ENCODE measurements around the gene GRIP2. TPM values are rescaled to one million over a fixed set of nuclear protein-coding genes. Genes with fewer than 3 reads are reported as not detected.

GRIP2 gene
- total RNA-seq, 8 experiments from 2014 or later, result 3.1 to 25.1 (median 4.6) TPM

- Histone ChIP-seq H3K4me3 (no peak overlapping the region), H3K27ac (no peak overlapping the region), H3K4me1 (replicated peaks in 1 of 2) (peaks cover 4 to 6% of the 10 kb centered on the region in 2 donors)
- WGBS, 10 experiments, result 0 to 93% (median 83%) methylated on average over 1 to 2 of the region's 4 CpGs; no CpG with 5 or more reads in 4 of the 10 experiments
- ATAC-seq (replicated peaks in 6 of 8), result no peak
- in situ Hi-C loops (cut with MboI; ENCODE audit: low pct_unique_long_range_greater_than_20kb in 2 of 9, low sequenced_read_pairs in 9 of 9, unreplicated experiment in 9 of 9), result no loop called here
These were observed 3.3 kb upstream of the GRIP2 start for GRCh38 chr3:14543446-14543845.

- WGBS, 10 experiments, result 83 to 100% (median 100%) methylated on average over 1 to 2 of the region's 3 CpGs; no CpG with 5 or more reads in 4 of the 10 experiments
- in situ Hi-C loops (cut with MboI; ENCODE audit: low pct_unique_long_range_greater_than_20kb in 2 of 9, low sequenced_read_pairs in 9 of 9, unreplicated experiment in 9 of 9), result no loop called here
- H3K4me3 ChIP-seq, result no peak overlapping the region
- H3K27ac ChIP-seq, result no peak overlapping the region
- H3K4me1 ChIP-seq (replicated peaks in 1 of 2), result peaks cover 0 to 6% of the 10 kb centered on the region in 2 donors
- no peak for ATAC-seq (replicated peaks in 6 of 8)
These were observed 2.5 kb upstream of the GRIP2 start for GRCh38 chr3:14542656-14543055.

GRCh38 chr3:14541646-14542045, 1.5 kb upstream of the GRIP2 start:
- WGBS, 10 experiments, result 60 to 100% (median 77%) methylated on average over 1 to 5 of the region's 9 CpGs; no CpG with 5 or more reads in 2 of the 10 experiments
- Histone ChIP-seq H3K4me3 (no peak overlapping the region), H3K27ac (no peak overlapping the region), H3K4me1 (replicated peaks in 1 of 2) (peaks cover 0 to 6% of the 10 kb centered on the region in 2 donors)
- no peak for ATAC-seq (replicated peaks in 6 of 8)
- in situ Hi-C loops (cut with MboI; ENCODE audit: low pct_unique_long_range_greater_than_20kb in 2 of 9, low sequenced_read_pairs in 9 of 9, unreplicated experiment in 9 of 9), result no loop called here

- H3K4me1 ChIP-seq (replicated peaks in 1 of 2), result peaks cover 0 to 6% of the 10 kb centered on the region in 2 donors
- in situ Hi-C loops (cut with MboI; ENCODE audit: low pct_unique_long_range_greater_than_20kb in 2 of 9, low sequenced_read_pairs in 9 of 9, unreplicated experiment in 9 of 9), result no loop called here
- peak in 1 of 8 experiments; percentile 32 for ATAC-seq (replicated peaks in 6 of 8)
- no peak overlapping the region for H3K4me3 ChIP-seq
- WGBS, 10 experiments, result 0 to 100% (median 84%) methylated on average over 1 to 4 of the region's 6 CpGs; no CpG with 5 or more reads in 6 of the 10 experiments
- H3K27ac ChIP-seq, result no peak overlapping the region
These were observed 761 bp upstream of the GRIP2 start for GRCh38 chr3:14540821-14541385.

GRCh38 chr3:14539384-14539741, 779 bp downstream of the GRIP2 start:
- in situ Hi-C loops (cut with MboI; ENCODE audit: low pct_unique_long_range_greater_than_20kb in 2 of 9, low sequenced_read_pairs in 9 of 9, unreplicated experiment in 9 of 9), result no loop called here
- no peak for ATAC-seq (replicated peaks in 6 of 8)
- 100% methylated on average over 1 of the region's 4 CpGs; no CpG with 5 or more reads in 8 of the 10 experiments for WGBS, 10 experiments
- Histone ChIP-seq H3K4me1 (replicated peaks in 1 of 2) (peaks cover 7 to 17% of the 10 kb centered on the region in 2 donors), H3K4me3 (no peak overlapping the region), H3K27ac (no peak overlapping the region)

GRCh38 chr3:14538451-14539088, 1.6 kb downstream of the GRIP2 start:
- ATAC-seq (replicated peaks in 6 of 8), result no peak
- WGBS, 10 experiments, result 29 to 100% (median 86%) methylated on average over 1 to 3 of the region's 3 CpGs; no CpG with 5 or more reads in 4 of the 10 experiments
- H3K27ac ChIP-seq, result no peak overlapping the region
- in situ Hi-C loops (cut with MboI; ENCODE audit: low pct_unique_long_range_greater_than_20kb in 2 of 9, low sequenced_read_pairs in 9 of 9, unreplicated experiment in 9 of 9), result no loop called here
- no peak overlapping the region for H3K4me3 ChIP-seq
- peaks cover 7 to 20% of the 10 kb centered on the region in 2 donors for H3K4me1 ChIP-seq (replicated peaks in 1 of 2)

GRCh38 chr3:14537590-14538450, 2.3 kb downstream of the GRIP2 start:
- ATAC-seq (replicated peaks in 6 of 8), result peak in 1 of 8 experiments; percentile 35
- Histone ChIP-seq H3K4me3 (no peak overlapping the region), H3K4me1 (replicated peaks in 1 of 2) (peaks cover 14 to 27% of the 10 kb centered on the region in 2 donors), H3K27ac (no peak overlapping the region)
- in situ Hi-C loops (cut with MboI; ENCODE audit: low pct_unique_long_range_greater_than_20kb in 2 of 9, low sequenced_read_pairs in 9 of 9, unreplicated experiment in 9 of 9), result no loop called here
- WGBS, 10 experiments, result 80 to 100% (median 100%) methylated on average over 1 to 6 of the region's 10 CpGs; no CpG with 5 or more reads in 3 of the 10 experiments

GRCh38 chr3:14536837-14537589, 3.1 kb downstream of the GRIP2 start:
- H3K4me1 ChIP-seq (replicated peaks in 1 of 2), result peaks cover 20 to 32% of the 10 kb centered on the region in 2 donors
- WGBS, 10 experiments, result 89 to 100% (median 100%) methylated on average over 1 to 5 of the region's 12 CpGs; no CpG with 5 or more reads in 2 of the 10 experiments
- in situ Hi-C loops (cut with MboI; ENCODE audit: low pct_unique_long_range_greater_than_20kb in 2 of 9, low sequenced_read_pairs in 9 of 9, unreplicated experiment in 9 of 9), result no loop called here
- no peak overlapping the region for H3K27ac ChIP-seq
- H3K4me3 ChIP-seq, result no peak overlapping the region
- ATAC-seq (replicated peaks in 6 of 8), result peak in 1 of 8 experiments; percentile 12

GRCh38 chr3:14536055-14536815, 3.9 kb downstream of the GRIP2 start:
- WGBS, 10 experiments, result 60 to 100% (median 93%) methylated on average over 1 to 8 of the region's 10 CpGs; no CpG with 5 or more reads in 2 of the 10 experiments
- in situ Hi-C loops (cut with MboI; ENCODE audit: low pct_unique_long_range_greater_than_20kb in 2 of 9, low sequenced_read_pairs in 9 of 9, unreplicated experiment in 9 of 9), result no loop called here
- H3K4me3 ChIP-seq, result no peak overlapping the region
- no peak for ATAC-seq (replicated peaks in 6 of 8)
- H3K4me1 ChIP-seq (replicated peaks in 1 of 2), result peaks cover 20 to 32% of the 10 kb centered on the region in 2 donors
- H3K27ac ChIP-seq, result no peak overlapping the region

- in situ Hi-C loops (cut with MboI; ENCODE audit: low pct_unique_long_range_greater_than_20kb in 2 of 9, low sequenced_read_pairs in 9 of 9, unreplicated experiment in 9 of 9), result no loop called here
- WGBS, 10 experiments, result 49 to 97% (median 85%) methylated on average over 3 to 5 of the region's 6 CpGs; no CpG with 5 or more reads in 6 of the 10 experiments
- Histone ChIP-seq H3K4me1 (replicated peaks in 1 of 2) (peaks cover 20 to 32% of the 10 kb centered on the region in 2 donors), H3K27ac (no peak overlapping the region), H3K4me3 (no peak overlapping the region)
- ATAC-seq (replicated peaks in 6 of 8), result peak in 1 of 8 experiments; percentile 12
These were observed 4.5 kb downstream of the GRIP2 start for GRCh38 chr3:14535616-14536015.

GRCh38 chr3:14534516-14535191, 5.5 kb downstream of the GRIP2 start:
- Histone ChIP-seq H3K4me1 (replicated peaks in 1 of 2) (peaks cover 20 to 26% of the 10 kb centered on the region in 2 donors), H3K27ac (no peak overlapping the region), H3K4me3 (no peak overlapping the region)
- in situ Hi-C loops (cut with MboI; ENCODE audit: low pct_unique_long_range_greater_than_20kb in 2 of 9, low sequenced_read_pairs in 9 of 9, unreplicated experiment in 9 of 9), result no loop called here
- WGBS, 10 experiments, result 5 to 89% (median 38%) methylated on average over 3 to 13 of the region's 20 CpGs
- ATAC-seq (replicated peaks in 6 of 8), result peak in 5 of 8 experiments; percentile 67 to 79 (median 75)
